HL-60 (cell line): ENCODE data around the gene SP2.

Experiments
- DNase-seq, 2 experiments: peaks; one replicate each; pipeline ENCODE4 v3.0.0-alpha.2; 2010 to 2020; ENCODE audit warnings: low read depth in 1 of 2, low spot score in 1 of 2
- H3K27ac ChIP-seq: fragments of 250-450 bp; sonication (Bioruptor Pico); replicated peaks from 2 replicates; pipeline ENCODE4 v1.5.1; 2020; ENCODE audit warnings: mild to moderate bottlenecking, moderate library complexity
- H3K27me3 ChIP-seq: fragments of 250-450 bp; sonication (Bioruptor Pico); 2 replicates; pipeline ENCODE4 v1.5.1; 2021; ENCODE audit warnings: mild to moderate bottlenecking, moderate library complexity; ENCODE audit not compliant: insufficient read depth, poor library complexity, severe bottlenecking
- H3K4me3 ChIP-seq: replicated peaks from 2 replicates; pipeline ENCODE4 v1.5.1; 2011; ENCODE audit warnings: mild to moderate bottlenecking, control low read depth, low read length; ENCODE audit not compliant: insufficient read depth
- CTCF ChIP-seq: IDR thresholded peaks from one replicate; pipeline ENCODE4 v1.5.1; 2011; ENCODE audit warnings: low read length, control low read depth, inconsistent platforms; ENCODE audit not compliant: insufficient read depth
- GABPA ChIP-seq: IDR thresholded peaks from 2 replicates; pipeline ENCODE4 v1.6.1; 2012; ENCODE audit warnings: low read depth
- POLR2AphosphoS5 ChIP-seq: IDR thresholded peaks from 2 replicates; pipeline ENCODE4 v1.6.1; 2012; ENCODE audit warnings: low read depth
- SPI1 ChIP-seq: IDR thresholded peaks from 2 replicates; pipeline ENCODE4 v1.6.1; 2012; ENCODE audit warnings: low read depth, mild to moderate bottlenecking, borderline replicate concordance
- TF ChIP-seq, protein P1 (sequence below): IDR thresholded peaks from 2 replicates; pipeline ENCODE4 v1.6.1; 2012; ENCODE audit warnings: low read depth; ENCODE audit not compliant: insufficient replicate concordance

The SP2 gene

DNA sequence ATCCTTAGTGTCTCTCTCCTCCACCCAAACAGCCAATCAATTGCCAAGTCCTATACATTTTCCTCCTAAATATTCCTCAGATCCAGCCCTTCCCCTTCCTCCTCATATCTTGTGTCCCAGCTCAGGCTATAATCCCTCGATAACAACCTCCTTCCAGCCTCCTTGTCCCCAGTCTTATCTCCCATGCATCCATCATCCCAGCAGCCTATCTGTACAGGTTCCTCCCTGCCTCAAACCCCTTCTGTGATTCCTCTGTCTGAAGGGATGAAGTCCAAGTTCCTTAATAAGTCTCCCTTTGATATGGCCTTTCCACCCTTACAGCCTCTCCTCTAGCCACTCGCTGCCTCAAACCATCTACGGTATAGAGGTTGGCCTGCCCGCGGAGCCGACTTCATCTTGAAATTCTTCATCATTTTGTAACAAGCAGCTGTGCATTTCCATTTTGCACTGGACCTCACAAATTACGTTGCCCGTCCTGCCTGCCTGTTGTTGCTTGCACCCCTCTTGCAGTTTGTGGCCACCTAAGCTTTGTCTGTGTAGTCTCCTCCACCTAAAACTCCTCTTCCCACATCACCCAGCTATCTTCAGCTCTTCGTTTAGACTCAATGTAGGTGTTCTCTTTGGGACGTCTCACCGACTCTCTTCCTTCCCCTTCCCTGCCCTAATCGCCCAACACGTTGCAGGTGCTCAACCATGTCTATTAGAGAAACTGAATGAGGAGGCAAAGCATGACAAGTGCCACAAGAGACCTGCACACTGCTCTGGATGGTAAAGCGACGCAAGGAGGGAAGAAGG is 74.1 kb downstream of the SP2 start:
- no peak for TF ChIP-seq POLR2AphosphoS5
- no peak for TF ChIP-seq GABPA
- TF ChIP-seq, protein P1, sequence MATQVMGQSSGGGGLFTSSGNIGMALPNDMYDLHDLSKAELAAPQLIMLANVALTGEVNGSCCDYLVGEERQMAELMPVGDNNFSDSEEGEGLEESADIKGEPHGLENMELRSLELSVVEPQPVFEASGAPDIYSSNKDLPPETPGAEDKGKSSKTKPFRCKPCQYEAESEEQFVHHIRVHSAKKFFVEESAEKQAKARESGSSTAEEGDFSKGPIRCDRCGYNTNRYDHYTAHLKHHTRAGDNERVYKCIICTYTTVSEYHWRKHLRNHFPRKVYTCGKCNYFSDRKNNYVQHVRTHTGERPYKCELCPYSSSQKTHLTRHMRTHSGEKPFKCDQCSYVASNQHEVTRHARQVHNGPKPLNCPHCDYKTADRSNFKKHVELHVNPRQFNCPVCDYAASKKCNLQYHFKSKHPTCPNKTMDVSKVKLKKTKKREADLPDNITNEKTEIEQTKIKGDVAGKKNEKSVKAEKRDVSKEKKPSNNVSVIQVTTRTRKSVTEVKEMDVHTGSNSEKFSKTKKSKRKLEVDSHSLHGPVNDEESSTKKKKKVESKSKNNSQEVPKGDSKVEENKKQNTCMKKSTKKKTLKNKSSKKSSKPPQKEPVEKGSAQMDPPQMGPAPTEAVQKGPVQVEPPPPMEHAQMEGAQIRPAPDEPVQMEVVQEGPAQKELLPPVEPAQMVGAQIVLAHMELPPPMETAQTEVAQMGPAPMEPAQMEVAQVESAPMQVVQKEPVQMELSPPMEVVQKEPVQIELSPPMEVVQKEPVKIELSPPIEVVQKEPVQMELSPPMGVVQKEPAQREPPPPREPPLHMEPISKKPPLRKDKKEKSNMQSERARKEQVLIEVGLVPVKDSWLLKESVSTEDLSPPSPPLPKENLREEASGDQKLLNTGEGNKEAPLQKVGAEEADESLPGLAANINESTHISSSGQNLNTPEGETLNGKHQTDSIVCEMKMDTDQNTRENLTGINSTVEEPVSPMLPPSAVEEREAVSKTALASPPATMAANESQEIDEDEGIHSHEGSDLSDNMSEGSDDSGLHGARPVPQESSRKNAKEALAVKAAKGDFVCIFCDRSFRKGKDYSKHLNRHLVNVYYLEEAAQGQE, result no peak
- no peak for TF ChIP-seq SPI1
- TF ChIP-seq CTCF, result no peak
- peak overlapping the region; percentile 33 for H3K4me3 ChIP-seq
- peak overlapping the region; percentile 10 for H3K27ac ChIP-seq
- no peak for DNase-seq
- H3K27me3 ChIP-seq, result no peaks in the 10 kb centered on the region

DNA sequence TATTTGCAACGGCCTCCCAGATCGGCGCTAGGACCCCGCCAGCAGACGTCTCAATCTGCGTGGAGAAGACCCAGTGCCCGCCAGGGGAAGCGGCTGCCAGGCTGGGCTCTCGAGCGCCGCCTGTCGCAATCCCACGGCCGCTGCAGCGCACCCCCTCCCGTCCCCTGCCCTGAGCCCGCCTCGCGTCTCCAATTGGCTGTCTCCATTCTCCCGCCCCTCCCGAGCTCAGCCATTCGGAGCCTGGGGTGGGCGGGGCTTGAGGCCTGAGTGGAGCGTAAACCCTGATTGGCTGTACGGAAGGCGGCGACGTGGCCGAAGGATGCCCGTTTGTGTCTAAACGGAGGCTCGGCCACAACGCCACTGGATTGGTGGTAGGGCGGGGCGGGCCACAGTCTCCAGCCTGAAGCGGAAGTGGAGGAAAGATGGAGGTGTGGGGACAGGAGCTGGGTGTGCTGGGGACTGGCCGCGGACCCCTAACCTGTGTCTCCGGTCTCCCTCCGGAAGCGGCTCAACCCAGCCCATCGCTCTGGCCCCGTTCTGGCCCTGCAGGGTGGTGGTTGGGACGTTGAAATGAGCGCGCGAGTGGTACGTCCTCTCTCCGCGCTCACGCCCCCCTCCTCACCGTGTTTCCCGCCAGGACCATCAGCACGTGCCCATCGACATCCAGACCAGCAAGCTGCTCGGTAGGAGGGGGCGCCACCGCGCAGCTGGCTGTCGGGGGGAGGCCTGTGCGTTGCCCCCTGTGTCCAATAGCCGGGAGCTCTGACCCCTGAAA is 74.9 kb downstream of the SP2 start, which contains the start of gene CDK5RAP3:
Gene CDK5RAP3 (plus strand): TSS at position 389 of the 775 bp plus-strand sequence. CDS start 34 bp downstream, at position 423.
- peak; percentile 99 to 100 for DNase-seq

More for the DNA sequence above, 74.9 kb downstream of the SP2 start, which contains the start of gene CDK5RAP3:
- peak within 1 kb of the TSS; percentile 95 for H3K4me3 ChIP-seq
- TF ChIP-seq, protein P1, result peak; percentile 52
- TF ChIP-seq POLR2AphosphoS5, result peak; percentile 95
- TF ChIP-seq CTCF, result peak; percentile 87
- TF ChIP-seq SPI1, result peak; percentile 81; the same call in 1 of the 2 replicates
- no peak; the same call in 1 of the 2 replicates for TF ChIP-seq GABPA
- H3K27ac ChIP-seq, result peak within 1 kb of the TSS; percentile 78
- H3K27me3 ChIP-seq, result no peaks in the 10 kb centered on the region
